Subcutaneous abdominal adipose tissue (tissue), 5 donors: Measurements from ENCODE around the gene GLYATL1B.
"Not testable (repeated sequence)": the region's sequence is repeated elsewhere in the genome, so short reads cannot be mapped to it uniquely, and the experiment has no call there.

ENCODE experiments used
- H3K27ac ChIP-seq: one replicate; pipeline ENCODE4 v1.7.0; 2013; ENCODE audit warnings: low read depth, mild to moderate bottlenecking, inconsistent platforms, low read length, moderate library complexity
- H3K27me3 ChIP-seq, 5 donors: one replicate each; pipeline ENCODE4 v1.7.0; 2013; ENCODE audit warnings: low read length in 5 of 5, inconsistent platforms in 1 of 5; ENCODE audit not compliant: control insufficient read depth in 5 of 5, insufficient read depth in 4 of 5
- H3K36me3 ChIP-seq, 5 donors: one replicate each; pipeline ENCODE4 v1.7.0; 2013; ENCODE audit warnings: low read length in 5 of 5; ENCODE audit not compliant: control insufficient read depth in 5 of 5, insufficient read depth in 5 of 5
- H3K4me1 ChIP-seq, 5 donors: one replicate each; pipeline ENCODE4 v1.7.0; 2013; ENCODE audit warnings: low read length in 5 of 5, mild to moderate bottlenecking in 3 of 5, moderate library complexity in 1 of 5; ENCODE audit not compliant: control insufficient read depth in 5 of 5, insufficient read depth in 5 of 5
- H3K4me3 ChIP-seq, 5 donors: one replicate each; pipeline ENCODE4 v1.7.0; 2013; ENCODE audit warnings: low read length in 5 of 5, low read depth in 1 of 5
- H3K9ac ChIP-seq, 5 donors: one replicate each; pipeline ENCODE4 v1.7.0; 2013; ENCODE audit warnings: low read length in 5 of 5, mild to moderate bottlenecking in 4 of 5, moderate library complexity in 3 of 5
- H3K9me3 ChIP-seq, 5 donors: one replicate each; pipeline ENCODE4 v1.7.0; 2013; ENCODE audit warnings: low read length in 5 of 5; ENCODE audit not compliant: control insufficient read depth in 5 of 5
- donor health status: healthy.
- donor health status: healthy.
- donor health status: healthy.
- donor health status: healthy.
- donor health status: healthy.

GLYATL1B gene

GRCh38 chr11:59115553-59115952, 29.4 kb downstream of the GLYATL1B start:
- no peak overlapping the region for H3K27ac ChIP-seq
- H3K9ac ChIP-seq = no peak overlapping the region
- no peaks in the 10 kb centered on the region for H3K4me1 ChIP-seq
- H3K27me3 ChIP-seq = no peaks in the 10 kb centered on the region
- peaks cover 4 to 20% (median 17%) of the 10 kb centered on the region in 5 donors for H3K9me3 ChIP-seq
- H3K4me3 ChIP-seq = no peak overlapping the region
- H3K36me3 ChIP-seq = no peaks in the 10 kb centered on the region

GRCh38 chr11:59117774-59118173, 31.7 kb downstream of the GLYATL1B start:
- peaks cover 4 to 20% (median 17%) of the 10 kb centered on the region in 5 donors for H3K9me3 ChIP-seq
- peak overlapping the region in 1 of 5 donors; percentile 7 for H3K4me3 ChIP-seq
- H3K27ac ChIP-seq = no peak overlapping the region
- no peaks in the 10 kb centered on the region for H3K36me3 ChIP-seq
- no peak overlapping the region for H3K9ac ChIP-seq
- no peaks in the 10 kb centered on the region for H3K4me1 ChIP-seq
- no peaks in the 10 kb centered on the region for H3K27me3 ChIP-seq

GRCh38 chr11:59119826-59120225, 33.7 kb downstream of the GLYATL1B start:
- H3K27ac ChIP-seq = no peak overlapping the region
- H3K9me3 ChIP-seq = peaks cover 4 to 20% (median 17%) of the 10 kb centered on the region in 5 donors
- H3K4me1 ChIP-seq = no peaks in the 10 kb centered on the region
- no peak overlapping the region for H3K9ac ChIP-seq
- no peaks in the 10 kb centered on the region for H3K36me3 ChIP-seq
- H3K27me3 ChIP-seq = no peaks in the 10 kb centered on the region
- H3K4me3 ChIP-seq = no peak overlapping the region

GRCh38 chr11:59135648-59136461, 49.7 kb downstream of the GLYATL1B start:
- Histone ChIP-seq H3K4me1 (peaks cover 0 to 8% (median 5%) of the 10 kb centered on the region in 5 donors), H3K9ac (no peak overlapping the region), H3K27ac (no peak overlapping the region), H3K27me3 (no peaks in the 10 kb centered on the region), H3K4me3 (peak overlapping the region in 3 of 5 donors; percentile 13 to 53 (median 39)), H3K36me3 (peaks cover 0 to 25% (median 13%) of the 10 kb centered on the region in 5 donors), H3K9me3 (peaks cover 0 to 2% (median 0%) of the 10 kb centered on the region in 5 donors)

GRCh38 chr11:59136551-59136950, 50.4 kb downstream of the GLYATL1B start:
- H3K36me3 ChIP-seq = peaks cover 0 to 25% (median 13%) of the 10 kb centered on the region in 5 donors
- H3K27ac ChIP-seq, H3K4me1 ChIP-seq, H3K9me3 ChIP-seq, H3K27me3 ChIP-seq, H3K9ac ChIP-seq, H3K4me3 ChIP-seq: not testable (repeated sequence)

GRCh38 chr11:59137190-59137589, 51.1 kb downstream of the GLYATL1B start:
- no peaks in the 10 kb centered on the region for H3K9me3 ChIP-seq
- H3K27me3 ChIP-seq = no peaks in the 10 kb centered on the region
- no peak overlapping the region for H3K27ac ChIP-seq
- no peak overlapping the region for H3K9ac ChIP-seq
- peaks cover 0 to 21% (median 10%) of the 10 kb centered on the region in 5 donors for H3K36me3 ChIP-seq
- peaks cover 0 to 11% (median 11%) of the 10 kb centered on the region in 5 donors for H3K4me1 ChIP-seq
- H3K4me3 ChIP-seq = no peak overlapping the region

GRCh38 chr11:59138643-59139042, 52.5 kb downstream of the GLYATL1B start:
- Histone ChIP-seq H3K36me3 (peaks cover 0 to 14% (median 7%) of the 10 kb centered on the region in 5 donors), H3K4me1 (peaks cover 0 to 25% (median 24%) of the 10 kb centered on the region in 5 donors), H3K4me3 (no peak overlapping the region), H3K9me3 (no peaks in the 10 kb centered on the region), H3K27ac (no peak overlapping the region), H3K9ac (no peak overlapping the region), H3K27me3 (no peaks in the 10 kb centered on the region)

- Histone ChIP-seq H3K27ac (no peak overlapping the region), H3K36me3 (peaks cover 0 to 4% (median 0%) of the 10 kb centered on the region in 5 donors), H3K27me3 (no peaks in the 10 kb centered on the region)
Measured at GRCh38 chr11:59141191-59141590, 55.1 kb downstream of the GLYATL1B start.

GRCh38 chr11:59141673-59142460, 55.8 kb downstream of the GLYATL1B start:
- H3K4me1 ChIP-seq = peaks cover 0 to 43% (median 40%) of the 10 kb centered on the region in 5 donors
- peaks cover 0 to 4% (median 0%) of the 10 kb centered on the region in 5 donors for H3K36me3 ChIP-seq
- H3K9me3 ChIP-seq = no peaks in the 10 kb centered on the region
- peak overlapping the region; percentile 77 to 94 (median 91) for H3K4me3 ChIP-seq
- peak overlapping the region; percentile 32 to 97 (median 75) for H3K9ac ChIP-seq
- H3K27me3 ChIP-seq = no peaks in the 10 kb centered on the region
- peak overlapping the region; percentile 92 for H3K27ac ChIP-seq

More at GRCh38 chr11:59141191-59141590, 55.1 kb downstream of the GLYATL1B start:
- H3K4me1 ChIP-seq = peaks cover 0 to 43% (median 42%) of the 10 kb centered on the region in 5 donors
- H3K9me3 ChIP-seq = no peaks in the 10 kb centered on the region
- H3K4me3 ChIP-seq = no peak overlapping the region
- H3K9ac ChIP-seq = no peak overlapping the region
